Astrocyte of the cerebellum (primary cell): ENCODE measurements around the gene FSTL4.

Experiments
- DNase-seq: peaks from one replicate; pipeline ENCODE4 v3.0.0-alpha.2; 2011; ENCODE audit warnings: low read depth
- H3K4me3 ChIP-seq: 2 replicates; pipeline ENCODE4 v1.5.1; 2011; ENCODE audit warnings: mild to moderate bottlenecking, low read depth, low read length, moderate library complexity
- CTCF ChIP-seq: IDR thresholded peaks from 2 replicates; pipeline ENCODE4 v1.5.1; 2012; ENCODE audit warnings: low read length, low read depth, moderate library complexity, mild to moderate bottlenecking; ENCODE audit errors: missing control alignments
- in situ Hi-C: cut with HindIII; loops from 2 replicates; pipeline ENCODE4 v1.10.0; 2017; ENCODE audit warnings: low sequenced_read_pairs

Gene FSTL4

GRCh38 chr5:133526368-133526767, 86.0 kb downstream of the FSTL4 start:
- DNase-seq, result no peak

GRCh38 chr5:133525126-133525525, 87.2 kb downstream of the FSTL4 start:
- H3K4me3 ChIP-seq, result no peak overlapping the region
- DNase-seq, result no peak
- in situ Hi-C loops, result no loop called here
- no peak for TF ChIP-seq CTCF

More at GRCh38 chr5:133526368-133526767, 86.0 kb downstream of the FSTL4 start:
- no peak overlapping the region for H3K4me3 ChIP-seq
- in situ Hi-C loops, result no loop called here
- no peak for TF ChIP-seq CTCF

DNA sequence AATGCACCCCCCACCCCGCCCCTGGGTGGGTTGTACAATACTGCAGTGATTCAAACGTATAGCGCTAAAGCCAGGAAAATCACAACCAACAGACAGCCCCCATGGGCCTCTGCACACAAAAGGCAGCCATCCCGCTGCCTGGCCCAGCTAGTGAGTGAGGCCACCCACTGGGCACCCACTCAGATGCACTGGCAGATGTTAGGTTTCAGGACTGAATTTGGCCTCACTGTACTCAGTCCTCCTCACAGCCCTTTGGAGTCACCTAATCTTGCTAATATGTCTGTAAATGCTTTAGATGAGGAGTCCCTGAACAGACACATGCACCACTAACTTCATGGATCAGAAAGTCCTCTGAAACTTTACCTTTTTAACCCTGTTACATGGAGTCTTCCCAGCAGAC, 87.7 kb downstream of the FSTL4 start:
- in situ Hi-C loops, result no loop called here
- TF ChIP-seq CTCF, result no peak
- DNase-seq, result no peak
- no peak overlapping the region for H3K4me3 ChIP-seq

GRCh38 chr5:133523961-133524586, 88.3 kb downstream of the FSTL4 start:
- no peak for TF ChIP-seq CTCF
- in situ Hi-C loops, result no loop called here
- no peak for DNase-seq

DNA sequence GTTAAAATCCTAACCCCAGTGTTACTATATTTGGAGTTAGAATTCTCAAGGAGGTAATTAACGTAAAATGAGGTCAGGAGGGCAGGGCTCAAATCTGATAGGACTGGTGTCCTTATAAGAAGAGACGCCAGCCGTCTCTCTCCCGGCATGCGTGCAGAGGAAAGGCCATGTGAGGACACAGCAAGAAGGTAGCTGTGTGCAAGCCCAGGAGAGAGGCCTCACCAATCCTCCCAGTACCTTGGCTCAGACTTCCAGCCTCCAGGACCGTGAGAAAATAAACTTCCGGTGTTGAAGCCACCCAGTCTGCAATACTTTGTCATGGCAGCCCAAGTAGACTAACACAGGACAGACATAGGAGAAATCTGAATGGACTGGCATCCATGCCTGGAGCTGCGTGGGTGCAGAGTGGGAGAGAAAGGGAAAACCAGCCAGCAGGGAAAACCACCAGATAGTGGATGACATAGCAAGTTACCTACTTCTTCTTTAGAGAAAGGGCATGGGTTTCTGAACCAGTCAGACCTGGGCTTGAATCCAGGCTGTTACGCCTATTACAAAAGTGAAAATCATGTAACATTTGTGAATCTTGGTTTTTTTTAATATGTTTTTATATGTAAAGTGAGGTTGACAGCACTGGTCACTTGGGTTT, 89.2 kb downstream of the FSTL4 start:
- no peak for TF ChIP-seq CTCF
- no peak for DNase-seq
- in situ Hi-C loops, result no loop called here

More at GRCh38 chr5:133523961-133524586, 88.3 kb downstream of the FSTL4 start:
- H3K4me3 ChIP-seq, result no peak overlapping the region

DNA sequence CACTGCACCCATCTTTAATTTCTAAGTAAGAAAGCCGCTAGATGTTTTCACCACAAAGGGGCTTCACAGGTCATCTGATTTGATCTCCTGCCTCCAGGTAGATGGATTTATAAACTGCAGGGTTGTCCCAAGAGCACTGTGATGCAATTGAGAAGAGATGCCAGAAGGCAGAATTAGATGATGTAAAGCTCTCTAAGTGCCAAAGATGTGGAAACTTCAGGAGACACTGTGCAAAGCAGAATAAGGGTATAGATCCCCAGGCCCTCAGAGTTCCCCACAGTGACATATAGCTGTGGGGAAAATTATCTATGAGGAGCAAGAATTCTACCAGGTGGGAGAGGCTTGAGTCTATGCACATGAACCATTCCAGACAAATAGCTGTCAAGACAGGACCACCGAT, 90.5 kb downstream of the FSTL4 start:
- no peak for TF ChIP-seq CTCF
- no peak for DNase-seq
- in situ Hi-C loops, result no loop called here
- no peak overlapping the region for H3K4me3 ChIP-seq

More for the DNA sequence above, 89.2 kb downstream of the FSTL4 start:
- H3K4me3 ChIP-seq, result no peak overlapping the region
